Measurements from ENCODE around the gene PBX4. TPM values are rescaled to one million over a fixed set of nuclear protein-coding genes. Genes with fewer than 3 reads are reported as not detected.
A peak's percentile ranks its signal among the peaks of the same experiment; 100 is the strongest.

PBX4 gene
- total RNA-seq, 1 experiment from 2014 or later: 2.0 TPM

GRCh38 chr19:19655051-19655594 is 36.6 kb upstream of the PBX4 start:
- Histone ChIP-seq H3K27me3 (replicated peaks) (no peaks in the 10 kb centered on the region), H3K27ac (no peak overlapping the region), H3K4me1 (replicated peaks) (no peaks in the 10 kb centered on the region), H3K4me3 (no peak overlapping the region), H3K36me3 (peaks cover 97% of the 10 kb centered on the region), H3K9me3 (replicated peaks) (no peaks in the 10 kb centered on the region)
- no peak for DNase-seq (ENCODE audit: low read depth in 1 of 2, low spot score in 2 of 2)

DNA sequence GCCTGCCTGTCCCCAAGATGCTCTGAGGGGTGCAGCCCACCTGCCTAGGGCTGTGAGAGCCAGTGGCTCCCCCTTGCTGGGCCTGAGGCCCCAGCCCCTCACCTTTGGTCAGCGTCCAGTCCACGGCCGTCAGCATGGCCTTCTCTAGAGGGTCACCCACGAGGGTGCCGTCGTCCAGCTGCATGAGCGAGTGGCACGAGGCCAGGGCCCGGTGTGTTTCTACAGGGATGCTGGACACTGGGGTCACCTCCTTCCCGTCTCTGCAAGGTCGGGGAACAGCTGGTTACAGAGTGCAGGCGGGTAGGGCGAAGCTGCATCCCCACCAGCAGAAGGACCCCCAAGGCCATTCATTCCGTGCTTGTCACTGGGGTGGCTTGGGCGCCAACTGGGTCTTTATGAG is 36.0 kb upstream of the PBX4 start:
- Histone ChIP-seq H3K27ac (no peak overlapping the region), H3K9me3 (replicated peaks) (no peaks in the 10 kb centered on the region), H3K36me3 (peaks cover 97% of the 10 kb centered on the region), H3K4me3 (no peak overlapping the region), H3K27me3 (replicated peaks) (no peaks in the 10 kb centered on the region), H3K4me1 (replicated peaks) (no peaks in the 10 kb centered on the region)
- no peak for DNase-seq (ENCODE audit: low read depth in 1 of 2, low spot score in 2 of 2)

DNA sequence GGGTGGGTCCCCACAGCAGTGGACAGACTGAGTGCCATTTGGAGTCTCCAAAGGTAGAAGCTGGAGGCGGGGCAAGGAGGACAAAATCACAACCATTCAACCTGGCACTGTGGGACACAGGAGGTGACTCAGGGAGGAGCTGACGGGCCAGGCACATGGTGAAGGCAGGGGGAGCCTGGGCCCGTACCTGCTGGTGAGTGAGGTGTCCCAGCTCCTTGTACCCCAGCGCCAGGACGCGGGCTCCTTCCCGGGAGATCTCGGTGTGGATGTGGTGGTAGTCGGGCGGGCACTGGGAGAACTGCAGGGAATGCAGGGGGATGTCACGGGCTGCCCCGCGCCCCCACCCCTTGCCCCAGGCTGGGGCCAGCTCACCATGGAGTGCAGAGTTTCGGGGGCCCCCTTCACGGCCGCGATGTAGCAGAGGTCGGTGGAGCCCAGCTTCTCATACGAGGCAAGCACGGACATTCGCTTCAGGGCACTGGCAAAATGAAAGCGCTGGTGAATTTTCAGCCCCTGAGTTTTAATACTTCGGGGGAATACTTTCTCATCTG is 35.2 kb upstream of the PBX4 start:
- no peak overlapping the region for H3K4me3 ChIP-seq
- H3K9me3 ChIP-seq (replicated peaks): no peaks in the 10 kb centered on the region
- no peaks in the 10 kb centered on the region for H3K27me3 ChIP-seq (replicated peaks)
- DNase-seq (ENCODE audit: low read depth in 1 of 2, low spot score in 2 of 2): no peak
- no peak overlapping the region for H3K27ac ChIP-seq
- H3K4me1 ChIP-seq (replicated peaks): no peaks in the 10 kb centered on the region
- H3K36me3 ChIP-seq: peaks cover 95% of the 10 kb centered on the region

- no peaks in the 10 kb centered on the region for H3K27me3 ChIP-seq (replicated peaks)
- no peak for DNase-seq (ENCODE audit: low read depth in 1 of 2, low spot score in 2 of 2)
Observed at GRCh38 chr19:19652482-19653295, 34.2 kb upstream of the PBX4 start.

DNA sequence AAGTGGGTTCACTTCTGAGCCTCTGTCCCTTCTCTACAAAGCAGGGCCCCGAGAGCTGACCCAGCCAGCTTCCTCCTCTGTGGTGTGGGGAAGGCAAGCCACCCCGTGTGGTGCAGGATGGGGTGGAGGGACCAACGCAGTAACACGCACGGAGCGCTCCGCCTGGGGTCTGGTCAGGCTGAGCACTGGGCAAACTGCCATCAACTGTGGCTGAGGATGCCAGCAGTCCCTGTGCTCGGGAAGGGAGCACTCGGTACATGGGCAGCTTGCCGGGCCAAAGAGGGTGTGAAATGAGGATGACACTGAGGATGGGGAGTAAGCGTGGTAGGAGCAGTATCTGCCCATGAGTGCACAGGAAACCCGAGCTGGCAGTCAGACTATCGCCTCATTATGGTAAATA is 32.6 kb upstream of the PBX4 start:
- no peak for DNase-seq (ENCODE audit: low read depth in 1 of 2, low spot score in 2 of 2)
- H3K27ac ChIP-seq: no peak overlapping the region
- H3K27me3 ChIP-seq (replicated peaks): no peaks in the 10 kb centered on the region
- no peaks in the 10 kb centered on the region for H3K9me3 ChIP-seq (replicated peaks)
- peaks cover 85% of the 10 kb centered on the region for H3K36me3 ChIP-seq
- no peak overlapping the region for H3K4me3 ChIP-seq
- H3K4me1 ChIP-seq (replicated peaks): no peaks in the 10 kb centered on the region

More at GRCh38 chr19:19652482-19653295, 34.2 kb upstream of the PBX4 start:
- no peak overlapping the region for H3K4me3 ChIP-seq
- no peaks in the 10 kb centered on the region for H3K9me3 ChIP-seq (replicated peaks)
- H3K4me1 ChIP-seq (replicated peaks): no peaks in the 10 kb centered on the region
- peaks cover 88% of the 10 kb centered on the region for H3K36me3 ChIP-seq
- H3K27ac ChIP-seq: no peak overlapping the region

DNA sequence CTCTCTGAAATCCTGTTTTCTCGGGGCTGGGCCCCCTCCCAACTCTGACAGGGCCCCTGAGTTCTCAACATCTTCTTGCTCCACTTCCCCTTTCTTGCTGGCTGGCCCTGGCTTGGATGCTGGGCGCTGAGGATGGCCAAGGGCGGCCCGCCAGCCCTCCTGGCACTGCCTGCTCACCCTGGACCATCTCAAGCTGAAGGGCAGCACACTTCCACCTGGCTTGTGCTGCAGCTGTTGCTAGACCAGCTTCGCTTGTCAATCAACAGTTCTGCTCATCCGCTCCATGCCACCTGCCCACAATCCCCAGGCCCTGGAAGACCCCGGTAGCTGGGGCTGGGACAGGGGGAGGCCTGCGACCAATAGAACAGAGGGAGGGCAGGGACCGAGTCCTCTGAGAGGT is 31.8 kb upstream of the PBX4 start:
- Histone ChIP-seq H3K9me3 (replicated peaks) (no peaks in the 10 kb centered on the region), H3K27ac (no peak overlapping the region), H3K27me3 (replicated peaks) (no peaks in the 10 kb centered on the region), H3K4me3 (no peak overlapping the region), H3K36me3 (peaks cover 85% of the 10 kb centered on the region), H3K4me1 (replicated peaks) (no peaks in the 10 kb centered on the region)
- DNase-seq (ENCODE audit: low read depth in 1 of 2, low spot score in 2 of 2): no peak

DNA sequence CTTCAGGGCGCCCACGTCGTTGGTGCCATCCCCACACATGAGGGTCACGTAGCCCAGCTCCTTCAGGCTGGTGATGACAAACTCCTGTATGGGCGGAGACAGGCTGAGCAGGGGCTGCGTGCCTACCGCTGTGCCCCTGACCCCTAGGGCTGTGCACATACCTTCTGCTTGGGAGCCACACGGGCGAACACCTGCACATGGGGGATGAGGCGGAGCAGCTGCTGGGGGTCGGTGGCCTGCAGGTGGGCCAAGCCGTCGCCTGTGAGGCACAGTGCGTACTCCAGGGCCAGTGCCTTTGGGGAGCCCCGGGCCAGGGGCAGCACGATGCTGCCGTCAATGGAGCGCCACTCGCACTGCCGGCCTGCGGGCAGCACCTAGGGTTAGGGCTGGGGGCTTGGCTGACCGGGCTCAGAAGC is 31.1 kb upstream of the PBX4 start:
- DNase-seq (ENCODE audit: low read depth in 1 of 2, low spot score in 2 of 2): no peak
- H3K36me3 ChIP-seq: peaks cover 85% of the 10 kb centered on the region
- H3K4me3 ChIP-seq: no peak overlapping the region
- no peaks in the 10 kb centered on the region for H3K9me3 ChIP-seq (replicated peaks)
- H3K27ac ChIP-seq: no peak overlapping the region
- H3K4me1 ChIP-seq (replicated peaks): no peaks in the 10 kb centered on the region
- no peaks in the 10 kb centered on the region for H3K27me3 ChIP-seq (replicated peaks)

DNA sequence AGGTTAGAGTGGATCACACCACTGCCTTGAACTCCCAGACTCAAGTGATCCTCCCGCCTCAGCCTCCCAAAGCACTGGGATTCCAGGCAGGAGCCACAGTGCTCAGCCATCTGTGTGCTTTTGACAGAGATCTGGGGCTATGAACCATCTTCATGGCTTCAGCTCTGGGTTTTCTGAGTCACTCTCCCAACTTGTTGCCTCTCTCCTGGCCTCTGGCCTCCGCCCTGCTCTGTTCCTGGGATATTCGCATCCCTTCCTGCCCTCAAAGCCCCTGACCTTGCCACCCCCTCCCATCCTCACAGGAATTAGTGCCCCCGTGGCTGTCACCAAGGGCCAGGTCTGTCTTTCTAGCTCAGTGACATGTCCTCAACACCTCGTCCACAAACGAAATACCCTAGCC is 30.7 kb upstream of the PBX4 start:
- Histone ChIP-seq H3K36me3 (peaks cover 85% of the 10 kb centered on the region), H3K9me3 (replicated peaks) (no peaks in the 10 kb centered on the region)

GRCh38 chr19:19647037-19647835 is 28.7 kb upstream of the PBX4 start:
- Histone ChIP-seq H3K4me1 (replicated peaks) (peaks cover 9% of the 10 kb centered on the region), H3K4me3 (no peak overlapping the region), H3K27ac (no peak overlapping the region), H3K27me3 (replicated peaks) (no peaks in the 10 kb centered on the region), H3K36me3 (peaks cover 68% of the 10 kb centered on the region), H3K9me3 (replicated peaks) (no peaks in the 10 kb centered on the region)
- DNase-seq (ENCODE audit: low read depth in 1 of 2, low spot score in 2 of 2): no peak

More for the DNA sequence above, 30.7 kb upstream of the PBX4 start:
- no peaks in the 10 kb centered on the region for H3K27me3 ChIP-seq (replicated peaks)
- no peak overlapping the region for H3K27ac ChIP-seq
- no peak for DNase-seq (ENCODE audit: low read depth in 1 of 2, low spot score in 2 of 2)
- no peak overlapping the region for H3K4me3 ChIP-seq
- H3K4me1 ChIP-seq (replicated peaks): no peaks in the 10 kb centered on the region

DNA sequence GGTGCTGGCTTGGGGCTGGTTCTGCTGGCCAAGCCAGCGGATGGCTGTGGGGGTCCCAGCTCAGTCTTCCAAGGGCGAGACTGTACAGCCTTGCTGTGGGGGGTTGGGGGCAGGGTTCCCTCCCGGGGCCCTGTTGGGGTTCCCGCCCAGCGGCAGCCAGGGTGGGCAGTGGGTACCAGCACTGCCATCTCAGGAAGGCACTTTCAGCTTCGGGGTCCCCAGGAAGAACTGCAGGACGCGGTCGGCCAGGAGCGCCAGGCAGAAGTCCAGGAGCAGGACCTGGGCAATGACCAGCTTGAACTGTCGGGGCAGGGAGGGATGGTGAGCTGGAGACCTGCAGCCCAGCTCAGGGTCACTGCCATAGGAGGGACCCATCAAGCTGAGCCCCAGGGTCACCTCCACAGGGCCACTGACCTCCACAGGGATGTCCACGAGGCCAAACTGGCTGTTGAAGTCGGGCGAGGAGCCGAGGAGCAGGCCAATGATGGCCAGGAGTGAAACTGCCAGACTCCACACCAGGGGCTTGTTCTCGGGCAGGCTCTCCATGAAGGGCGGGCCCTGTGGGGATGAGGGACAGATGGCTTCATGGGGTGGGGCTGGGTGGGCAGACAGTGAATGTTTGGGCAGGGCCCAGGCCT is 26.9 kb upstream of the PBX4 start:
- peaks cover 49% of the 10 kb centered on the region for H3K36me3 ChIP-seq
- no peaks in the 10 kb centered on the region for H3K27me3 ChIP-seq (replicated peaks)
- H3K9me3 ChIP-seq (replicated peaks): no peaks in the 10 kb centered on the region
- no peak overlapping the region for H3K4me3 ChIP-seq
- H3K27ac ChIP-seq: no peak overlapping the region
- peaks cover 9% of the 10 kb centered on the region for H3K4me1 ChIP-seq (replicated peaks)
- DNase-seq (ENCODE audit: low read depth in 1 of 2, low spot score in 2 of 2): no peak

- Histone ChIP-seq H3K4me1 (replicated peaks) (peaks cover 9% of the 10 kb centered on the region), H3K9me3 (replicated peaks) (no peaks in the 10 kb centered on the region), H3K4me3 (peak overlapping the region; percentile 68; the same call in 1 of the 2 replicates), H3K27ac (no peak overlapping the region), H3K36me3 (peaks cover 35% of the 10 kb centered on the region), H3K27me3 (replicated peaks) (no peaks in the 10 kb centered on the region)
- DNase-seq (ENCODE audit: low read depth in 1 of 2, low spot score in 2 of 2): no peak
Observed at GRCh38 chr19:19644054-19644388, 25.5 kb upstream of the PBX4 start.

GRCh38 chr19:19643158-19644053 is 24.9 kb upstream of the PBX4 start, which contains the start of gene GMIP:
GMIP (minus strand) TSS chr19:19643657; CDS start chr19:19643529, 128 bp downstream.
- H3K4me1 ChIP-seq (replicated peaks): peaks cover 9% of the 10 kb centered on the region
- peak; percentile 69 to 74 for DNase-seq (ENCODE audit: low read depth in 1 of 2, low spot score in 2 of 2)
- H3K9me3 ChIP-seq (replicated peaks): no peaks in the 10 kb centered on the region
- H3K36me3 ChIP-seq: peaks cover 35% of the 10 kb centered on the region
- peak within 1 kb of the TSS; percentile 68 for H3K4me3 ChIP-seq
- H3K27me3 ChIP-seq (replicated peaks): no peaks in the 10 kb centered on the region
- 0 out of 2 replicates have a peak within 1 kb of the TSS, but pooled peaks have one; percentile 3 for H3K27ac ChIP-seq

Data from SJSA1 (cell line).